Activated CD8-positive, alpha-beta memory T cell treated with anti-CD3 and anti-CD28 coated beads, Interleukin-2, amount 50 U/mL, for 4 hours (primary cell): Measurements from ENCODE around the gene TPD52L3.

Experiments used
- DNase-seq: peaks from one replicate; pipeline ENCODE4 v3.0.0-alpha.2; 2020

The TPD52L3 gene

GRCh38 chr9:6328103-6328502, at the start of gene TPD52L3:
TPD52L3 (plus strand) TSS chr9:6328375; CDS start chr9:6328596, 221 bp downstream.
- DNase-seq: no peak

- DNase-seq: no peak
Measured at GRCh38 chr9:6301858-6302257, 26.3 kb upstream of the TPD52L3 start.

GRCh38 chr9:6302417-6302816, 25.8 kb upstream of the TPD52L3 start:
- no peak for DNase-seq

GRCh38 chr9:6304232-6304631, 23.9 kb upstream of the TPD52L3 start:
- DNase-seq: no peak

DNA sequence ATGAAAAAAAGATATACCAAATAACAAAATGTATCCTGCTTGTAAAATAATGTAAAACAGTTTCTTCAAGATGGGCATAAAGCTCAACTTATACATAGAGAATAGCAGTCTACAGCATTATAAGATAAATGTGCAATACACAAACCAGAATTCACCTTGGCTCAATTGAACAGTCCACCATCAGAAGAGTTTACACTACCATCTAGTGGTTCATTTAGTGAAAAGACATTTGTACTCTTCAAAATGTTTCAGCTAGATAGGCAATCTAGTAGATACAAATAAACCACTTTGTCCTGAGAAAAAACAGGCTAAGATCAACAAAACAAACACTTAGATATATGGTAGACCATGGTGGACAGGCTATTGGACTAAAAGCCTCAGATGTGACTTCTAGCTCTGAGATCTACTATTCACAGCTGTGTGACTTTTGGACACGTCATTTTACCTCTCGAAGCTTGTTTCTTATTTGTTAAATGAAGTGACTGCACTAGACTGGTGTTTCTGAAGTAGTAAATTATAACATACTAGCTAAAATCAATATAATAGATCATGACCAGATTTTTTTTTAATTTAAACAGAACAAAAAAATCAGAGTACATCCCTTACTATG, 22.1 kb upstream of the TPD52L3 start:
- no peak for DNase-seq

GRCh38 chr9:6307551-6308096, 20.6 kb upstream of the TPD52L3 start:
- no peak for DNase-seq

- no peak for DNase-seq
Measured at GRCh38 chr9:6330958-6331634, 2.9 kb downstream of the TPD52L3 start.

DNA sequence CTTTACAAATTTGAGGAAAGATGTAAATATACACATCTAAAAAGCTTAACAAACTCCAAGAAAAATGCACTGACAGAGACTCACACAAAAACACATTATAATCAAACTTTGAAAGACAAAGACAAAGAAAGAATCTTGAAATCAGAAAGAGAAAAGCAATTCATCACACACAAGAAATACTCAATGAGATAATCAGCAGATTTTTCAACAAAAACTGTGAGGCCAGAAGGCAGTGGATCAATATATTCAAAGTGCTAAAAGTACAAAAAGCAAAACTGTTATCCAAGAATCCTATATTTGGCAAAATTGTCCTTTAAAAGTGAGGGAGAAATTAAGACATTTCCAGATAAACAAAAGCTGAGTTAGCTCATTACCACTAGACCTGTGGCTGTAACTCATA, 6.1 kb downstream of the TPD52L3 start:
- no peak for DNase-seq

DNA sequence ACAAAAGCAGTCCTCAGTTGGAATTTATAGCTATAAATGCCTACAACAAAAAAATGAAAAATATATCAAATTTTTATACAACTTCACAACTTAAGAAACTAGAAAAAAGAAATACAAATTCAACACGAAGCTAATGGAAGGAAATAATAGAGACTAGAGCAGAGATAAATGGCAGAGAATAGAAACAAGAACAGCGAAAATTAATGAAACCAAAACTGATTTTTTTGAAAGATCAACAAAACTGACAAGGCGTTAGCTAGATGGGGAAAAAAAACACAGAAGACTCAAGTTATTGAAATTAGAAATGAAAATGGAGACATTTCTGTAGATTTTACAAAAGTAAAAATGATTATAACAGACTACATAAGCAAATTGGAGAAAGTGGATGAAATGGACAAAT, 20.6 kb downstream of the TPD52L3 start:
- DNase-seq: no peak

- DNase-seq: no peak
Measured at GRCh38 chr9:6351737-6352136, 23.6 kb downstream of the TPD52L3 start.

DNA sequence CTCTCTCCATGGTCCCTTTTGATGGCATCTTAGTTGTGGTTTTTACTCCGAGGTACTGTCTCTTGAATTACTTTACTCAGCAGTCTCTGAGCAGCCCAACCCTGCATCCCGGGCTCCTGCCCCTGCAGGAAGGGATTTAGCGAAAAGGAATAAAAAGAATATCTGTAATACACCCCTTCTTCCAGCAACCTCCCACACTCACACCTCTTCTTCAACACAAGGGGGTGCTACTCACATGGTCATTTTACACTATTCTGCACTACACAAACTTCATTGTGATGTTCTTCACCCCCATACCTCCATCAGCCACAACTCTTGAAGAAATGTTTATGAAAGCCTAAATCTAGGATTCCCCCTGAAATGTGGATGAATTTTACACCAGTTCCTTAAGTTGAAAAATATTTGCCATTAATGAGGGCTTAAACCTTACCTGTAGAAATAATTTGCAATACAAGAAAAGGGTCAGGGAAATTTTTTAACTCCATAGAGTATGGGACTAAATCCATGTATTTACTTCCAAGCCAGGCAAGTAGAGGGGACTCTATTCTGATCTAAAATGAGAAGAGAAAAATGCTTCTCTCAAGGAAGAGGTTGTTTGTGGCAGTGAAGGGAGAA, 26.0 kb downstream of the TPD52L3 start:
- DNase-seq: no peak

DNA sequence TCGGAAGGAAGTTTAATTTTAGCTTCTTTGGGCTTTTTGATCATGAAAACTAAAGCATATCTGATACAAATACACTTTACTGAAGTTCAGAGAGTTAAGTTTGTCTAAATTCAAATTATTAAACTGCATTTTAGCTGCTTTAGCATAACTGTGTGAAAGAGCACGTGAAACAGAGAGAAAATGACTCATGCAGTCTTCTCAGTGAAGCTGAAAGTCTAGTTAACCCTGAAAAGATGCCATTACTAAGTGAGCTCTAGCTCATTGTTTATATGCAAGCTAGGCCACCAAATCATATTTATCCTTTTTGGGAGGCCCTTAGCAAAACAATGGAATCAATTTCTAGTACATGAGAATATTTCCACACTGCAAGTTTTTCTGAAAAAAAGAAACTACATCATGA, 27.6 kb downstream of the TPD52L3 start:
- DNase-seq: no peak

DNA sequence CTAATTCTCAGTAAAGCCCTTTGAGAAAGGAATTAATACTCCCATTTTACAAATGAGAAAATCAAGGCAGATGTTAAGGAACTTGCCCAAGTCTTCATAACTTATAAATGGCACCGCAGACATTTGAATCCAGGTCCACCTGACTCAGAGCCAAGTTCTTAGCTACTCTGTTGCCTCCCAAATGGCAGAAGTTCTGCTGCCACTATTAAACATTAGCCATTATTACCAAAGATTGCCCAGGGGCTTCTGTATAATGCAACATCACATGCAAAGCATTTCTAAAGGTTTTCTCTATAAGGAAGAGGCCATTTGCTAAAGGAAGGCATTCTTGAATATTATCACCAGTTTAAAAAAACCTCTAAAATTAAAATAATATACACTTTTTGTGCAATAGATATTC, 28.3 kb downstream of the TPD52L3 start:
- no peak for DNase-seq

DNA sequence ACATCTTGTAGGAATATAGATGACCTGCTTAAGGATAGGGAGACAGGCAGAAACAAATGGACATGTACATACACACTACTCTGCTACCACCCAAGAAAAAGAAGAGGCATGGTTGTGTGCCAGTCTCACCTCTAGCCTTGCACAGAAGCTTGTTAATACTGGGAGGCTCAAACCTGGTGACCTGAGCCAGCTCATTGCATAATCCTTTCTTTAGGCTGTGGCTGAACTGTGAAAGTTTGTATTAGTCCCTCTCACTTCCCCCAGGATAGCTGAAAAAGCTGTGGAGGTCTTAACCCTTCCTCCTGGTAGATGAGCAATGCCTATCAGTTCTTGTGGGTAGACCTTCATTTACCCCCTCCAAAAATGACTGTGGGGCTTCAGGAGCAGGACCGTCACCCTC, 28.7 kb downstream of the TPD52L3 start:
- no peak for DNase-seq

DNA sequence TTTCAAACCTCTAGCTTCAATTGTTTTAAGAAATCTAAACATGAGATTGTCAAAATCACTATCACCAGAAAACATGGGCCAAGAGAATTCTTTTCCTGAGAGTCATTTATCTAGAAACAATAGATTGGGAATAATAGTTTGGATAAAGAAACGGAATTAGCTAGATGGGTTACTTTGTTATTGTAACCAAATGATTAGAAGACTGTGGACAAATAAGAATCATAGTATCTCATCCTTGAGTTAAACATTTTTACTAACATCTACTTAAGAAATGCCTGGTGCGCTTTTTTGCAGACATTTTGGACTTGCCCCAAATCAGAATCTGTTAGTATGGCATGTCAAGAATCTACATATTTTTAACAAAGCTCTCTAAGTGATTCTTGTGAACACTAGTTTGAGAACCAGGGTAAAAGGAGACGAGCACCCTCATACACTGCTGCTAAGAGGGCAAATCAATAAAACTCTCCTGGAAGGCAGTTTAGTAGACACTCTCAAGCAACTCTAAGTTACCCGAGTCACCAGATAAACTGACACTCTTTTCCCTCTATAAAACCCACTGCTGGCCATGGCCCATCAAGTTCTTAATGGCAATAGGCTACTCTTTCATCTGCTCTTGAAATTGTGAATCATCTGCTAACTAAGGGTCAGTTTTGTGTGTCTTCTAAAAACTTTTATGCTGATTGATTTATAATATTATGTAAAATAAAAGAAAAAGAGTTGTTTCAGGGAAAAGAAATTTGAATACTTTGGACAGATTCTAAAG, 39.1 kb downstream of the TPD52L3 start:
- no peak for DNase-seq

GRCh38 chr9:6368831-6369230, 40.7 kb downstream of the TPD52L3 start:
- DNase-seq: no peak
